HG03159 (cell line): ENCODE results near the gene TEX2.
"Not testable (repeated sequence)": the region's sequence is repeated elsewhere in the genome, so short reads cannot be mapped to it uniquely, and the experiment has no call there.

Source experiments
- ATAC-seq: cut with Tn5 transposase; IDR thresholded peaks from one replicate; pipeline ENCODE4 v1.9.1; 2021; ENCODE audit warnings: mild to moderate bottlenecking, moderate library complexity; ENCODE audit not compliant: unreplicated experiment

The TEX2 gene

GRCh38 chr17:64240261-64240740, 22.8 kb downstream of the TEX2 start:
- no peak for ATAC-seq

- not testable (repeated sequence) for ATAC-seq
Observed at GRCh38 chr17:64238449-64238848, 24.6 kb downstream of the TEX2 start.

GRCh38 chr17:64236827-64237403, 26.1 kb downstream of the TEX2 start:
- ATAC-seq = no peak

- no peak for ATAC-seq
Observed at GRCh38 chr17:64234961-64235360, 28.1 kb downstream of the TEX2 start.

- no peak for ATAC-seq
Observed at GRCh38 chr17:64232466-64233262, 30.4 kb downstream of the TEX2 start.

- no peak for ATAC-seq
Observed at GRCh38 chr17:64231567-64232141, 31.4 kb downstream of the TEX2 start.

- ATAC-seq = no peak
Observed at GRCh38 chr17:64230791-64231408, 32.2 kb downstream of the TEX2 start.

GRCh38 chr17:64229815-64230728, 33.0 kb downstream of the TEX2 start:
- ATAC-seq = no peak

GRCh38 chr17:64226132-64226531, 36.9 kb downstream of the TEX2 start:
- ATAC-seq = no peak

- ATAC-seq = no peak
Observed at GRCh38 chr17:64225410-64225809, 37.6 kb downstream of the TEX2 start.

GRCh38 chr17:64223931-64224629, 39.0 kb downstream of the TEX2 start:
- ATAC-seq = no peak

- no peak for ATAC-seq
Observed at GRCh38 chr17:64223283-64223682, 39.8 kb downstream of the TEX2 start.

GRCh38 chr17:64221679-64222078, 41.4 kb downstream of the TEX2 start:
- ATAC-seq = no peak

- ATAC-seq = not testable (repeated sequence)
Observed at GRCh38 chr17:64220604-64221003, 42.5 kb downstream of the TEX2 start.

- no peak for ATAC-seq
Observed at GRCh38 chr17:64219571-64219970, 43.5 kb downstream of the TEX2 start.

GRCh38 chr17:64218066-64218465, 45.0 kb downstream of the TEX2 start:
- ATAC-seq = no peak

- no peak for ATAC-seq
Observed at GRCh38 chr17:64217249-64217691, 45.8 kb downstream of the TEX2 start.

GRCh38 chr17:64216338-64217248, 46.5 kb downstream of the TEX2 start:
- no peak for ATAC-seq

GRCh38 chr17:64216000-64216337, 47.1 kb downstream of the TEX2 start:
- no peak for ATAC-seq
